Cerebellar nuclear complex (tissue), 1 donor: Measurements from ENCODE around the gene C9orf43.
"Not testable (repeated sequence)": the region's sequence is repeated elsewhere in the genome, so short reads cannot be mapped to it uniquely, and the experiment has no call there.

Source experiments
- DNase-seq, 2 experiments: peaks; one replicate each; lab custom pipeline; 2025; lab: John Stamatoyannopoulos, UW

Gene C9orf43

GRCh38 chr9:113381909-113382411 is 28.6 kb upstream of the C9orf43 start:
- no peak for DNase-seq

DNA sequence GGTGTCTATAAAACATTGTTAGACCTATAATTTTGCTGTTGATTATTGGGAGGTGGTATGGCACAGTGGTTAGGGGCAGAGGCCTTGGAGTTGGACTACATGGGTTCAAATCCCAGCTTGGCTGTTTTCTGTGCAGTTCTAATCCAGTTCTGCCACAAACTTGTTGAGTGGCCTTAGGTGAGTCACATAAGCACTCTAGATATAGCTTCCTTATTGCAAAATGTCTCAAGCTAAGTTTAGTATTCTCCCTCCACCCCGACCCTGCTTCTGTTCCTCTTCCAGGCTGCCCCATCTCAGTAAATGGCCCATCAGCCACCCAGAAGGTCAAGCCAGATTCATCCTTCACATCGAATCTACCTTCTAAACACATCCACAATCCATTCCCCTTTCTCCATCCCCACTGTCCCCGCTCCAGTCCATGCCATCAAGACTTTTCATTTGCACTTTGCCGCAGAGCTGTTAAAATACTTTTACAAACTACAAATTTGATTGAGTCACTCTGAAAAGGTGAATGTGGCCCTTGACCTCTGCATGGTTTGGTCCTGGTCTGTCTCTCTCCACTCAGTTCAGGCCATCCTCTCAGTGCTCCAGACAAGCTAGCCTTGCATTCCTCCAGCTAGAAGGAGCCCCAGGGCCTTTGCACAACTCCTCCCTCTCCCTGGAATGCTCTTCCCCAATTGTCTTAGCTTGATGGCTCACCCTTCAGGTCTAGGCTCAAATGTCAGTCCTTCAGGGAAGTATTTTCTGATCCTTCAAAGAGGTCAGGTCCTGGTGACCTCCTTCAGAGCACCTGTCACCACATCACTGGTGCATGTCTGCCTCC is 23.8 kb upstream of the C9orf43 start:
- DNase-seq: no peak

GRCh38 chr9:113387560-113388230 is 22.9 kb upstream of the C9orf43 start:
- no peak for DNase-seq

DNA sequence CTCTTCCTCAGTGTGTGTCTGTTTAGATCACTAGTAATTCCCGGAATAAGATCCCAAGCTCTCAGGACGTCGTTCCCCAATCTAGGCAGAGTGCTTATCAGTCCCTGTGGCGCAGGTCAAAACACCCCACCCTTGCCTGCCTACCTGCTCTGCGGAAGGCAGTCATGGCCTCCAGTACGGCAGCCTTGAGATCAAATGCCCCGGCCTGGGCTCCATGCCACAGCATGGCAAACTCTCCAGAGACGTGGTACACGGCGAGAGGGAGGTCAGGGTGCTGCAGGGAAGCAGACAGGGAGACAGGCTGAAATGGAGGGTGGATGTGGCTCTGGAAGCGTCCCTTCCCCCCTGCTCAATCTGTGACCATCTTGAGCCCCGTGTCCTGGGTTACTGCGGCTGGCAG is 21.7 kb upstream of the C9orf43 start:
- DNase-seq: no peak

- no peak for DNase-seq
Measured at GRCh38 chr9:113389451-113389850, 21.1 kb upstream of the C9orf43 start.

GRCh38 chr9:113390192-113390960 is 20.2 kb upstream of the C9orf43 start:
- DNase-seq: no peak

DNA sequence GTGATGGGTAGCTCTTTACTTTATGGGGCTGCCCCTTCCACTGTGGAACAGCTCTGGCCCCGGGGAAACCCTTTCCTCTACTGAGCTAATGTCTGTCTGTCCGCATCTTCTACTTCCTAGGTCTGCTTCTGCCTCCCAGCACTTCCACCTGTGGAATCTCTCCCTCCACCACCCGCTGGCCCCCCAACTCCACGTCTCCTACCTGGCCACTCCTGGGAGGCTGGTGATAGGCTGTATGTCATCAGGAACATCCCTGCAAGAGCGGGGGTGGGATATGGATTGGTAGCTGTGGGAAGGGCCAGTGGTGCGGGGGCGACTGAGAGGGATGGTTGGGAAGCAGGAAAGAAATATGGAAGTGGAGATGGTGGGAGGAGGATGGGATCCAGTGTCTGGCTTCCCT is 18.6 kb upstream of the C9orf43 start:
- DNase-seq: no peak

GRCh38 chr9:113393281-113393680 is 17.3 kb upstream of the C9orf43 start:
- no peak for DNase-seq

DNA sequence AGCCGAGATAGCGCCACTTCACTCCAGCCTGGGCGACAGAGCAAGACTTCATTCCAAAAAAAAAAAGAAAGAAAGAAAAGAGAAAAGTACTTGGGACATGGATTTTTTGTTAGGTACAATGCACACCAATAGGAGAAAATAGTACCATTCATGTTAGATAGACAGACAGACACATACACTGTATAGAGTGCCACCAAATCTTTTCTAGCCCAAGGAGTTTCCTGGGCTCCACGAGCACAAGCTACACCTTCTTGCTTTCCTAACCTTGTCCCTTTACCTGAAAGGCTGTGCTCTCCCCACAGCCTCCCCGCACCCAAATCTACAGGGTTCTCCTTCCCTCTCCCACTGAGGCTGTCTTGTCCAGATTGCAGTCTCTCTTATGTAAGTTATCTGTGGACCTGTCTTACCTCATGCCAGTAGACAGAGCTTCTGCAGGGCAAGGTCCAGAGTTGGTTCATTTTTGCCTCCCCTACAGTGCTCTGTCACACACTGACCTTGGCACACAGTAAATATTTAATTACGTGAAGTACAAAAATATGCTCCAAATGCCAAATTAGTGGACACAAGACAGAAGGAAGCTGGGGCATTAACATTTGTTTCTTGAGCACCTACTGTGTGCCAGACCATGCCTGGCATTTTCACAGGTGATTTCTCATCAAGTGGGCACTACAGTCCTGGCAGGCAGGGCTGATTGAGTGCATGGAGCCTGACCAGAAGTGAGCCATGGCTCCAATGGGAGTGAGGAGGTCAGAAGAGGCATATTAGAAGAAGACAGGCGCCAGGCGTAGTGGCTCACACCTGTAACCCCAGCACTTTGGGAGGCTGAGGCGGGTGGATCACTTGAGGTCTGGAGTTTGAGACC is 15.3 kb upstream of the C9orf43 start:
- DNase-seq: no peak

GRCh38 chr9:113397203-113397631 is 13.3 kb upstream of the C9orf43 start:
- DNase-seq: no peak

DNA sequence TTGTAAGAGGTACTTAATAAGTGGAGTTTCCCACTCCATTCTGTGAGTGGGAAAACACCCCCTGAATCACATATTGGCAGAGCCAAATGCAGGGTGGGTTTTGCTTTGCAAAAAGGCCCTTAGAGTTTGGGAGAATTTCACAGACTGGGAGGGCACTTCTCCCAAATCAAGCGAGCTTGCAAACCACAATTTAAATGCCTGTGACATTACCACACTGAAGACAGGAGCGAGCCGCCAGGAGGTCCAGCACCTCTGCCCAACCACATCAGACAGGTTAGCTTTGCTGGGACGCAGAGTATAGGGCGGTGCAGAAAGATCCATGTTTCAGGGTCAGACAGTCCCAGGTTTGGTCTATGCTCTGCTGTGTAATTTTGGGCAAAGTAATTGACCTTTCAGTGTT is 11.8 kb upstream of the C9orf43 start:
- DNase-seq: no peak

GRCh38 chr9:113399646-113400200 is 10.8 kb upstream of the C9orf43 start:
- no peak for DNase-seq

GRCh38 chr9:113401027-113401792 is 9.3 kb upstream of the C9orf43 start, which contains the start of gene ALAD:
TSS of gene ALAD (minus strand) at chr9:113401284. CDS start at chr9:113393559, 7,725 bp downstream.
- DNase-seq: peak; percentile 95

DNA sequence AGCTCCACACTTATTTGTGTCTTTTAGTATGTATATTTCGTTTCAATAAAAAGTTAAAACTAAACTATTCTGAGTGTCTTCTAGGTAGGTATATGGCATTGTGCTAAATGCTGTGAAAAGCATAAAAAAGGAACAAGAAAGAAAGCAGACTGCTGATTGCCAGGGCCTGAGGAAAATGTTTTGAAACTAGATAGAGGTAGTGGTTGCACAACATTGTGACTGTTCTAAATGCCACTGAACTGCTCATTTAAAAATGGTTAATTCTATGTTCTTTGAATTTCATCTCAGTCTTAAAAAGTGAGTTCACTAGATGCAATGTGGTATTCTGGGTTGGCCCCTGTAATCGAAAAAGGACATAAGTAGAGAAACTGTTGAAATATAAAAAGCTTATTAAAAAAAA is 6.9 kb upstream of the C9orf43 start:
- no peak for DNase-seq

DNA sequence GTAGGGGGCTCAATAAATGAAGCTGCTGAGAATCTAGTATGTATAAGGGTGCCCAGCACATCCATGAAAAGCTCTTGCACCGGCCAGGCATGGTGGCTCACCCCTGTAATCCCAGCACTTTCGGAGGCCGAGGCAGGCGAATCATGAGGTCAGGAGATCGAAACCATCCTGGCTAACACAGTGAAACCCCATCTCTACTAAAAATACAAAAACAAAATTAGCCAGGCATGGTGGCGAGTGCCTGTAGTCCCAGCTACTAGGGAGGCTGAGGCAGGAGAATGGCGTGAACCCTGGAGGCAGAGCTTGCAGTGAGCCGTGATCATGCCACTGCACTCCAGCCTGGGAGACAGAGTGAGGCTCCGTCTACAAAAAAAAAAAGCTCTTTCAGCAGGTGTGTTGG is 4.2 kb upstream of the C9orf43 start:
- DNase-seq: not testable (repeated sequence)

DNA sequence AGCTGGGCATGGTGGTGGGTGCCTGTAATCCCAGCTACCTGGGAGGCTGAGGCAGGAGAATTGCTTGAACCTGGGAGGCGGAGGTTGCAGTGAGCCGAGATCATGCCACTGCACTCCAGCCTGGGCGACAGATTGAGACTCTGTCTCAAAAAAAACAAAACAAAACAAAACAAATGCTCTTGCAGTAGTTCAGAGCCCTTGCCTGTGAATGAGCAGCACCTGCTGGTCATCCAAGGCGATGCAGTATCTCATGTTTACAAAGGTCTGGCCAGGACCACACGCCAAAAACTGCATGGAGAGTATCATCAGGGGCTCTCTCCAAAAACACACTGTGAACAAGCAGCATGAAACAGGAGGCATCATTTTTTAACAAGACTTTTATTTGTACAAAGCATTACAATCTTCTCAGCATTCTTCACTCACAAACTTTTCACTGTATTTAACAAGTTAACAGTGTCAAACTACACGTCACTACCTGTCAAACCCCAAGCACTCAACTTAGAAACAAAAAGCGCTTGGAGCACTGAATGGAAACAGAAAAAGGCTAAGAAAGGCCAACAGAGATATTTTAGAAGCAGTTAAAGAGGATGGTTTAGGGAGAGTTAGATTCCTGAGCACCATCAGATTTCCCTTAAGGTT is 3.6 kb upstream of the C9orf43 start:
- peak in 1 of 2 experiments; percentile 13 for DNase-seq

- no peak for DNase-seq
Measured at GRCh38 chr9:113409481-113409880, 1.1 kb upstream of the C9orf43 start.

DNA sequence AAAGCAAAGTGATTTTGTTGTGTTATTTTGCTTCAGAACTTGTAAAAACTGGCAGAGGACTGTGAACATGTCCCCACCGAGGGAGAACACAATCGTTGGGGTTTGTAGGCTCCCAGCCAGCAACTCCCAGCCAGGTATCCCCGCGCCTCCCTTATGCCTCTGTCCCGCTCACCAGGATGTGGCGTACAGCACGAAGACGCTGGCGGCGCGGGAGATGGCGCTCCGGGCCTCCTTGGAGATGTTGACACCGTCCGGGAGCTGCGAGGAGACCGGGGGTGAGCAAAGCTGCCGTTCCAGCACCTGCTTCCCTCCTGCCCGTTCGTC is 702 bp upstream of the C9orf43 start:
- DNase-seq: no peak

DNA sequence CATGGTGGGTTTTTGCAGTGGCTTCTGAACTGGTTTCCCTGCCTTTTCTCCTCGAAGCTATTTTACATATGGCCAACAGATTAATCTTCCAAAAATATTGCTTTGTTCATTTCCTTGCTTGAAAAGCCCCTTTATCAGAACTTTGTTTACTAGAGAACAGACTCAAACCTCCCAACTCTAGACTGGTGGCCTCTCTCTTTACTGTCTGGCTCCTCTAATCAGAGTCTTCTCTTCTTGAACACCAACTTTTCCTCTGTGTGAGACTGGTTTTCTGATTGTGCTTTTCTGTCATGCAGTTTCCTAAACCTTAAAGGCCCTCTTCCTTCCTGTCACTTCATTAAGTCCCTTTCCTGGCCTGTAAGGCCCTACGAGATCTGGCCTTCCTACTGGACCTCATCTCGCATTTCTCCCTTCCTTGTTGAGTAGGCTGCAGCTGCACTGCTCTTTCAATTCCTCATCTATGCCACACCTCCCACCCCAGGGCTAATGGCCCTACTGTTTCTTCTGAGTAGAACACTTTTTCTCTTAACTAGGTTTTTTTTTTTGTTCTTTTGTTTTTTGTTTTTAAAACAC is 5.7 kb downstream of the C9orf43 start:
- DNase-seq: no peak

DNA sequence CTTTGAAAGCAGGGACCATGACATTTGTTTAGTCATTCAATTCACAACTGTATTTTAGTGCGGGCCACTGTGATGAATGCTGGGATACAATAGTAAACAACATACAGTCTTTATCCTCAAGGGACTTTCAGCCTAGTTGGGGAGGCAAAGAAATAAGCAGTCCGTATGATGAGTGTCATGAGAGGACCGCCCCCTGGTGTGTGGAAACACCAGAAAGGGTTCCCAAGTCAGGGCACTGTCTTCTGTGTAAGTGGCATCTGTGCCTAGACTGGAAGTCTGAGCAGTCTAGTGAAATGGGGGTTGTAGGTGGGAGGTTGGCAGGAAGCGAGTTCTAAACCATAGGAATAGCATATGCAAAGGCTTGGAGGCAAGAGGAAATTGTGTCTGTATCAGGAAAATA is 6.8 kb downstream of the C9orf43 start:
- no peak for DNase-seq
